ENCODE results near the gene TK2. TPM values are rescaled to one million over a fixed set of nuclear protein-coding genes. Genes with fewer than 3 reads are reported as not detected.
"Not testable (repeated sequence)": the region's sequence is repeated elsewhere in the genome, so short reads cannot be mapped to it uniquely, and the experiment has no call there.

TK2 gene
- total RNA-seq, 1 donor from 2014 or later: 25.2 TPM

GRCh38 chr16:66470556-66470955 lies 79.4 kb downstream of the TK2 start:
- TF ChIP-seq, protein P1, sequence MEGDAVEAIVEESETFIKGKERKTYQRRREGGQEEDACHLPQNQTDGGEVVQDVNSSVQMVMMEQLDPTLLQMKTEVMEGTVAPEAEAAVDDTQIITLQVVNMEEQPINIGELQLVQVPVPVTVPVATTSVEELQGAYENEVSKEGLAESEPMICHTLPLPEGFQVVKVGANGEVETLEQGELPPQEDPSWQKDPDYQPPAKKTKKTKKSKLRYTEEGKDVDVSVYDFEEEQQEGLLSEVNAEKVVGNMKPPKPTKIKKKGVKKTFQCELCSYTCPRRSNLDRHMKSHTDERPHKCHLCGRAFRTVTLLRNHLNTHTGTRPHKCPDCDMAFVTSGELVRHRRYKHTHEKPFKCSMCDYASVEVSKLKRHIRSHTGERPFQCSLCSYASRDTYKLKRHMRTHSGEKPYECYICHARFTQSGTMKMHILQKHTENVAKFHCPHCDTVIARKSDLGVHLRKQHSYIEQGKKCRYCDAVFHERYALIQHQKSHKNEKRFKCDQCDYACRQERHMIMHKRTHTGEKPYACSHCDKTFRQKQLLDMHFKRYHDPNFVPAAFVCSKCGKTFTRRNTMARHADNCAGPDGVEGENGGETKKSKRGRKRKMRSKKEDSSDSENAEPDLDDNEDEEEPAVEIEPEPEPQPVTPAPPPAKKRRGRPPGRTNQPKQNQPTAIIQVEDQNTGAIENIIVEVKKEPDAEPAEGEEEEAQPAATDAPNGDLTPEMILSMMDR (IDR thresholded peaks at IDR 0.05; ENCODE audit: insufficient read depth, low read length, poor library complexity, severe bottlenecking): no peak
- DNase-seq (ENCODE audit: low read depth): no peak
- Histone ChIP-seq H3K4me3 (ENCODE audit: low read depth, low read length) (no peak overlapping the region), H3K36me3 (ENCODE audit: control insufficient read depth, insufficient read depth, low read length) (no peaks in the 10 kb centered on the region), H3K27me3 (ENCODE audit: control insufficient read depth, insufficient read depth, low read length) (no peaks in the 10 kb centered on the region)

GRCh38 chr16:66469947-66470546 lies 79.9 kb downstream of the TK2 start:
- DNase-seq (ENCODE audit: low read depth): no peak
- no peak overlapping the region for H3K4me3 ChIP-seq (ENCODE audit: low read depth, low read length)
- TF ChIP-seq, protein P1 (IDR thresholded peaks at IDR 0.05; ENCODE audit: insufficient read depth, low read length, poor library complexity, severe bottlenecking): no peak
- no peaks in the 10 kb centered on the region for H3K27me3 ChIP-seq (ENCODE audit: control insufficient read depth, insufficient read depth, low read length)
- no peaks in the 10 kb centered on the region for H3K36me3 ChIP-seq (ENCODE audit: control insufficient read depth, insufficient read depth, low read length)

- H3K27me3 ChIP-seq (ENCODE audit: control insufficient read depth, insufficient read depth, low read length): no peaks in the 10 kb centered on the region
- no peaks in the 10 kb centered on the region for H3K36me3 ChIP-seq (ENCODE audit: control insufficient read depth, insufficient read depth, low read length)
- DNase-seq (ENCODE audit: low read depth): no peak
- no peak overlapping the region for H3K4me3 ChIP-seq (ENCODE audit: low read depth, low read length)
- TF ChIP-seq, protein P1 (IDR thresholded peaks at IDR 0.05; ENCODE audit: insufficient read depth, low read length, poor library complexity, severe bottlenecking): no peak
Observed at GRCh38 chr16:66469291-66469946, 80.5 kb downstream of the TK2 start.

- Histone ChIP-seq H3K27me3 (ENCODE audit: control insufficient read depth, insufficient read depth, low read length) (no peaks in the 10 kb centered on the region), H3K4me3 (ENCODE audit: low read depth, low read length) (no peak overlapping the region), H3K36me3 (ENCODE audit: control insufficient read depth, insufficient read depth, low read length) (no peaks in the 10 kb centered on the region)
- TF ChIP-seq, protein P1 (IDR thresholded peaks at IDR 0.05; ENCODE audit: insufficient read depth, low read length, poor library complexity, severe bottlenecking): no peak
- no peak for DNase-seq (ENCODE audit: low read depth)
Observed at GRCh38 chr16:66468321-66468965, 81.5 kb downstream of the TK2 start.

GRCh38 chr16:66467611-66468010 lies 82.3 kb downstream of the TK2 start:
- Histone ChIP-seq H3K4me3 (ENCODE audit: low read depth, low read length) (no peak overlapping the region), H3K36me3 (ENCODE audit: control insufficient read depth, insufficient read depth, low read length) (no peaks in the 10 kb centered on the region), H3K27me3 (ENCODE audit: control insufficient read depth, insufficient read depth, low read length) (no peaks in the 10 kb centered on the region)
- TF ChIP-seq, protein P1 (IDR thresholded peaks at IDR 0.05; ENCODE audit: insufficient read depth, low read length, poor library complexity, severe bottlenecking): no peak
- DNase-seq (ENCODE audit: low read depth): no peak

DNA sequence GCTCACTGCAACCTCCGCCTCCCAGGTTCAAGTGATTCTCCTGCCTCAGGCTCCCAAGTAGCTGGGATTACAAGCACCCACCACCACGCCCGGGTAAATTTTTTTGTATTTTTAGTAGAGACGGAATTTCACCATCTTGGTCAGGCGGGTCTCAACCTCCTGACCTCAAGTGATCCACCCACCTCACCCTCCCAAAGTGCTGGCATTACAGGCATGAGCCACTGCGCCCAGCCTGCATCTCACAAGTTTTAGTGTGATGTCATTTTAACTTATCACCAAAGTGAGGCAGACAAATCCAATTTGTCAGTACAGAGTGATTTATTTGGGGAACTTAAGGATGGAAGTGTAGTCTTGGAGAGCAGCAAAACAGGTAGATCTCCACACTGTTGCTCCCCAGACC lies 83.3 kb downstream of the TK2 start:
- H3K4me3 ChIP-seq (ENCODE audit: low read depth, low read length); H3K27me3 ChIP-seq (ENCODE audit: control insufficient read depth, insufficient read depth, low read length); DNase-seq (ENCODE audit: low read depth); H3K36me3 ChIP-seq (ENCODE audit: control insufficient read depth, insufficient read depth, low read length): not testable (repeated sequence)

DNA sequence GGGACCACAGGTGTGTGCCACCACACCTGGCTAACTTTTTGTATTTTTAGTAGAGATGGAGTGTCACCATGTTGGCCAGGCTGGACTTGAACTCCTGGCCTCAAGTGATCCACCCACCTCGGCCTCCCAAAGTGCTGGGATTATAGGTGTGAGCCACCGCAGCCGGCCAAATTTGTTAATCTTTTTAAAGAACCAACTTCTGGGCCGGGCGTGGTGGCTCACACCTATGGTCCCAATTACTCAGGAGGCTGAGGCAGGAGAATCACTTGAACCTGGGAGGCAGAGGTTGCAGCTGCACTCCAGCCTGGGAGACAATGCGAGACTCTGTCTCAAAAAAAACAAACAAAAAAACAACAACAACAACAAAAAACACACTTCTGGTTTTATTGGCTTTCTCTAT lies 84.0 kb downstream of the TK2 start:
- not testable (repeated sequence) for H3K36me3 ChIP-seq (ENCODE audit: control insufficient read depth, insufficient read depth, low read length); DNase-seq (ENCODE audit: low read depth); H3K27me3 ChIP-seq (ENCODE audit: control insufficient read depth, insufficient read depth, low read length); H3K4me3 ChIP-seq (ENCODE audit: low read depth, low read length)

Data from kidney epithelial cell (primary cell).